Adrenal gland (tissue), 5 donors: ENCODE results near the gene FNDC11.

ENCODE experiments used
- CTCF ChIP-seq, 6 experiments: fragments of 450-650 bp in 4 of 6; fragments of 200-600 bp in 2 of 6; sonication (generic) in 1 of 6; IDR thresholded peaks; 1 replicate in 5 of 6; 2 replicates in 1 of 6; pipeline versions ENCODE4 v1.5.1 to v1.8.0; 2016 to 2021; ENCODE audit warnings: antibody characterized with exemption in 6 of 6, mild to moderate bottlenecking in 2 of 6, moderate library complexity in 1 of 6
- POLR2A ChIP-seq, 2 donors: fragments of 450-650 bp; IDR thresholded peaks; one replicate each; pipeline ENCODE4 v1.6.1; 2017; ENCODE audit warnings: antibody characterized with exemption in 2 of 2, mild to moderate bottlenecking in 2 of 2, moderate library complexity in 1 of 2
- donor health status: DM: no; HTN: no; CAD: no.

GRCh38 chr20:63539441-63540370, 14.3 kb upstream of the FNDC11 start:
- TF ChIP-seq CTCF (IDR thresholded peaks at IDR 0.05) (no peak), POLR2A (IDR thresholded peaks at IDR 0.05) (no peak)
